H9 (cell line): ENCODE measurements around the gene NSUN5. TPM values are rescaled to one million over a fixed set of nuclear protein-coding genes. Genes with fewer than 3 reads are reported as not detected.

ENCODE experiments used
- DNase-seq: peaks from one replicate; pipeline ENCODE4 v3.0.0-alpha.2; 2017
- H2AFZ ChIP-seq: one replicate; pipeline ENCODE4 v1.6.1; 2013; ENCODE audit warnings: mild to moderate bottlenecking, low read length, control low read depth, moderate library complexity
- H2AK5ac ChIP-seq: 2 replicates; pipeline ENCODE4 v1.6.1; 2013; ENCODE audit warnings: low read length, control low read depth, mixed read lengths; ENCODE audit not compliant: insufficient read length
- H2BK120ac ChIP-seq: one replicate; pipeline ENCODE4 v1.6.1; 2013; ENCODE audit warnings: low read depth, mild to moderate bottlenecking, low read length, control low read depth, inconsistent platforms; ENCODE audit not compliant: poor library complexity, severe bottlenecking
- H2BK12ac ChIP-seq: 2 replicates; pipeline ENCODE4 v1.6.1; 2013; ENCODE audit warnings: low read length, control low read depth, mixed read lengths, low read depth; ENCODE audit not compliant: insufficient read length
- H2BK15ac ChIP-seq: 2 replicates; pipeline ENCODE4 v1.6.1; 2013; ENCODE audit warnings: low read depth, low read length, control low read depth
- H2BK20ac ChIP-seq: one replicate; pipeline ENCODE4 v1.6.1; 2013; ENCODE audit warnings: low read depth, mild to moderate bottlenecking, low read length, control low read depth, inconsistent platforms; ENCODE audit not compliant: poor library complexity, severe bottlenecking
- H2BK5ac ChIP-seq: 2 replicates; pipeline ENCODE4 v1.6.1; 2013; ENCODE audit warnings: low read length, control low read depth, mixed read lengths; ENCODE audit not compliant: insufficient read length
- H3K14ac ChIP-seq: 2 replicates; pipeline ENCODE4 v1.6.1; 2013; ENCODE audit warnings: low read length, control low read depth; ENCODE audit not compliant: insufficient read depth
- H3K18ac ChIP-seq: 2 replicates; pipeline ENCODE4 v1.6.1; 2013; ENCODE audit warnings: low read depth, mild to moderate bottlenecking, mixed read lengths, low read length, control low read depth; ENCODE audit not compliant: insufficient read length
- H3K23ac ChIP-seq: 2 replicates; pipeline ENCODE4 v1.6.1; 2013; ENCODE audit warnings: low read length, control low read depth, mixed read lengths, low read depth; ENCODE audit not compliant: insufficient read length
- H3K23me2 ChIP-seq: 2 replicates; pipeline ENCODE4 v1.6.1; 2013; ENCODE audit warnings: low read depth, mild to moderate bottlenecking, mixed read lengths, low read length, control low read depth; ENCODE audit not compliant: insufficient read length, poor library complexity, severe bottlenecking
- H3K27ac ChIP-seq: 2 replicates; pipeline ENCODE4 v1.5.1; 2013; ENCODE audit warnings: low read length, control low read depth, mixed read lengths, low read depth; ENCODE audit not compliant: insufficient read length
- H3K27me3 ChIP-seq: 2 replicates; pipeline ENCODE4 v1.6.1; 2013; ENCODE audit warnings: low read length, control low read depth, inconsistent platforms; ENCODE audit not compliant: insufficient read depth
- H3K4ac ChIP-seq: 2 replicates; pipeline ENCODE4 v1.6.1; 2013; ENCODE audit warnings: low read depth, mild to moderate bottlenecking, control low read depth, inconsistent platforms, low read length, moderate library complexity
- H3K4me1 ChIP-seq: 2 replicates; pipeline ENCODE4 v1.6.1; 2013; ENCODE audit warnings: low read length, control low read depth, inconsistent platforms; ENCODE audit not compliant: insufficient read depth
- H3K4me2 ChIP-seq: 2 replicates; pipeline ENCODE4 v1.6.1; 2013; ENCODE audit warnings: low read length, control low read depth, mixed read lengths; ENCODE audit not compliant: insufficient read length, insufficient read depth
- H3K56ac ChIP-seq: 2 replicates; pipeline ENCODE4 v1.6.1; 2013; ENCODE audit warnings: low read depth, mild to moderate bottlenecking, mixed read lengths, low read length, control low read depth; ENCODE audit not compliant: insufficient read length
- H3K79me1 ChIP-seq: 2 replicates; pipeline ENCODE4 v1.6.1; 2013; ENCODE audit warnings: low read depth, mild to moderate bottlenecking, moderate library complexity, low read length, control low read depth, inconsistent platforms; ENCODE audit not compliant: insufficient read depth, poor library complexity, severe bottlenecking
- H3K79me2 ChIP-seq: 2 replicates; pipeline ENCODE4 v1.6.1; 2013; ENCODE audit warnings: low read length, control low read depth, inconsistent platforms; ENCODE audit not compliant: insufficient read depth
- H3K9ac ChIP-seq: 2 replicates; pipeline ENCODE4 v1.6.1; 2013; ENCODE audit warnings: low read length, control low read depth, mixed read lengths; ENCODE audit not compliant: insufficient read length; ENCODE audit errors: extremely low read depth
- H3K9me3 ChIP-seq: one replicate; pipeline ENCODE4 v1.6.1; 2013; ENCODE audit warnings: low read depth, low read length, inconsistent platforms; ENCODE audit not compliant: control insufficient read depth
- H3T11ph ChIP-seq: one replicate; pipeline ENCODE4 v1.6.1; 2013; ENCODE audit warnings: mild to moderate bottlenecking, low read length, control low read depth, inconsistent platforms
- H4K20me1 ChIP-seq: one replicate; pipeline ENCODE4 v1.6.1; 2013; ENCODE audit not compliant: control insufficient read depth, insufficient read length, insufficient read depth
- H4K5ac ChIP-seq: 2 replicates; pipeline ENCODE4 v1.6.1; 2013; ENCODE audit warnings: low read depth, mild to moderate bottlenecking, mixed read lengths, low read length, control low read depth; ENCODE audit not compliant: insufficient read length
- H4K8ac ChIP-seq: replicated peaks from 2 replicates; pipeline ENCODE4 v1.6.1; 2013; ENCODE audit warnings: low read length, control low read depth, mixed read lengths, low read depth; ENCODE audit not compliant: insufficient read length
- H4K91ac ChIP-seq: 2 replicates; pipeline ENCODE4 v1.6.1; 2013; ENCODE audit warnings: low read depth, mild to moderate bottlenecking, moderate library complexity, mixed read lengths, low read length, control low read depth; ENCODE audit not compliant: insufficient read length
- H3K27ac Mint-ChIP-seq, 3 experiments: 2 replicates in 2 of 3; 3 replicates in 1 of 3; pipeline ENCODE4 v1.8.0; 2020 to 2021; ENCODE audit warnings: mixed read lengths in 3 of 3, mild to moderate bottlenecking in 1 of 3, moderate library complexity in 1 of 3
- H3K27me3 Mint-ChIP-seq: 2 replicates; pipeline ENCODE4 v1.8.0; 2021; ENCODE audit warnings: low read depth, mild to moderate bottlenecking, moderate library complexity, mixed read lengths
- H3K36me3 Mint-ChIP-seq, 3 experiments: 2 replicates in 2 of 3; 3 replicates in 1 of 3; pipeline ENCODE4 v1.8.0; 2020 to 2021; ENCODE audit warnings: low read depth in 3 of 3, mixed read lengths in 3 of 3; ENCODE audit not compliant: insufficient read depth in 1 of 3
- H3K4me1 Mint-ChIP-seq, 2 experiments: 2 replicates each; pipeline ENCODE4 v1.8.0; 2020; ENCODE audit warnings: mixed read lengths in 2 of 2
- H3K4me3 Mint-ChIP-seq, 2 experiments: 2 replicates in 1 of 2; 3 replicates in 1 of 2; pipeline ENCODE4 v1.8.0; 2020 to 2021; ENCODE audit warnings: mild to moderate bottlenecking in 2 of 2, mixed read lengths in 2 of 2, moderate library complexity in 1 of 2
- H3K9me3 Mint-ChIP-seq, 2 experiments: 2 replicates in 1 of 2; 3 replicates in 1 of 2; pipeline ENCODE4 v1.8.0; 2020; ENCODE audit warnings: mild to moderate bottlenecking in 2 of 2, mixed read lengths in 2 of 2, moderate library complexity in 1 of 2
- CTCF ChIP-seq: fragments of 200-600 bp; sonication (generic); conservative IDR thresholded peaks from 3 replicates; pipeline ENCODE4 v1.8.0; 2021; ENCODE audit warnings: antibody characterized with exemption, mild to moderate bottlenecking
- WGBS: extraction: QIAGEN DNeasy Blood & Tissue Kit; methylation state at CpG from one replicate; pipeline ENCODE4 v1.1.7; 2013; ENCODE audit warnings: missing lambda C conversion rate, low lambda C conversion rate, mixed read lengths; ENCODE audit not compliant: insufficient read length; ENCODE audit errors: extremely low coverage; 5-methylcytosine and 5-hydroxymethylcytosine counted together
- total RNA-seq: library from RNA; stranded (reverse); gene quantifications from 2 replicates; pipeline ENCODE4 v1.2.1, GENCODE V29; 2021

NSUN5 gene
- total RNA-seq, 1 experiment from 2014 or later, result 64.2 TPM

GRCh38 chr7:73340514-73340913 is 31.9 kb upstream of the NSUN5 start:
- H3K27me3 ChIP-seq, result no peaks in the 10 kb centered on the region
- H3K36me3 Mint-ChIP-seq, result no peaks in the 10 kb centered on the region; a peak in 1 of 7 replicates

More at GRCh38 chr7:73340514-73340913, 31.9 kb upstream of the NSUN5 start:
- H3K79me2 ChIP-seq, result no peaks in the 10 kb centered on the region
- no peak overlapping the region for H4K8ac ChIP-seq
- H2BK5ac ChIP-seq, result no peak overlapping the region
- TF ChIP-seq CTCF, result no peak
- no CpG with 5 or more reads among the region's 7 CpGs for WGBS
- no peak overlapping the region for H2BK15ac ChIP-seq
- no peak overlapping the region for H3K4me2 ChIP-seq
- H3K4ac ChIP-seq, result no peak overlapping the region
- no peaks in the 10 kb centered on the region for H3K23me2 ChIP-seq
- H2AFZ ChIP-seq, result no peak overlapping the region
- no peaks in the 10 kb centered on the region for H3K9me3 ChIP-seq
- no peaks in the 10 kb centered on the region for H4K20me1 ChIP-seq
- H3K9ac ChIP-seq, result no peak overlapping the region
- H2BK20ac ChIP-seq, result no peak overlapping the region
- H3K56ac ChIP-seq, result no peak overlapping the region
- no peak overlapping the region for H4K5ac ChIP-seq
- Mint-ChIP-seq H3K4me1 (peaks cover 17 to 23% of the 10 kb centered on the region in 2 experiments), H3K9me3 (no peaks in the 10 kb centered on the region), H3K4me3 (no peak overlapping the region), H3K27ac (no peak overlapping the region; a peak in 1 of 7 replicates), H3K27me3 (peaks cover 5% of the 10 kb centered on the region; the same call in 1 of the 2 replicates)
- DNase-seq, result peak; percentile 79
- no peak overlapping the region for H2BK120ac ChIP-seq
- H2AK5ac ChIP-seq, result no peak overlapping the region
- H3T11ph ChIP-seq, result no peak overlapping the region
- peaks cover 2% of the 10 kb centered on the region; the same call in 1 of the 2 replicates for H3K4me1 ChIP-seq
- no peak overlapping the region for H4K91ac ChIP-seq
- no peak overlapping the region for H3K23ac ChIP-seq
- H3K79me1 ChIP-seq, result no peaks in the 10 kb centered on the region
- no peak overlapping the region for H3K18ac ChIP-seq
- H2BK12ac ChIP-seq, result no peak overlapping the region
- H3K27ac ChIP-seq, result no peak overlapping the region
- H3K14ac ChIP-seq, result no peak overlapping the region
